GM06990 (cell line): Measurements from ENCODE around the gene KCNQ1OT1.

Experiments used
- DNase-seq: peaks from one replicate; pipeline ENCODE4 v3.0.0-alpha.2; 2011; ENCODE audit not compliant: insufficient read length; ENCODE audit errors: extremely low read depth
- H3K27me3 ChIP-seq: replicated peaks from 2 replicates; pipeline ENCODE4 v1.6.0; 2011; ENCODE audit warnings: low read length; ENCODE audit not compliant: control insufficient read depth, insufficient read depth
- H3K36me3 ChIP-seq: 2 replicates; pipeline ENCODE4 v1.5.1; 2011; ENCODE audit warnings: low read length; ENCODE audit not compliant: control insufficient read depth, insufficient read depth
- H3K4me3 ChIP-seq: replicated peaks from 2 replicates; pipeline ENCODE4 v1.5.1; 2011; ENCODE audit warnings: low read depth, mild to moderate bottlenecking, control low read depth, low read length
- CTCF ChIP-seq: IDR thresholded peaks from 2 replicates; pipeline ENCODE4 v1.5.1; 2011; ENCODE audit warnings: low read length, control low read depth, mild to moderate bottlenecking, inconsistent platforms; ENCODE audit not compliant: insufficient read depth, poor library complexity, severe bottlenecking

KCNQ1OT1 gene

DNA sequence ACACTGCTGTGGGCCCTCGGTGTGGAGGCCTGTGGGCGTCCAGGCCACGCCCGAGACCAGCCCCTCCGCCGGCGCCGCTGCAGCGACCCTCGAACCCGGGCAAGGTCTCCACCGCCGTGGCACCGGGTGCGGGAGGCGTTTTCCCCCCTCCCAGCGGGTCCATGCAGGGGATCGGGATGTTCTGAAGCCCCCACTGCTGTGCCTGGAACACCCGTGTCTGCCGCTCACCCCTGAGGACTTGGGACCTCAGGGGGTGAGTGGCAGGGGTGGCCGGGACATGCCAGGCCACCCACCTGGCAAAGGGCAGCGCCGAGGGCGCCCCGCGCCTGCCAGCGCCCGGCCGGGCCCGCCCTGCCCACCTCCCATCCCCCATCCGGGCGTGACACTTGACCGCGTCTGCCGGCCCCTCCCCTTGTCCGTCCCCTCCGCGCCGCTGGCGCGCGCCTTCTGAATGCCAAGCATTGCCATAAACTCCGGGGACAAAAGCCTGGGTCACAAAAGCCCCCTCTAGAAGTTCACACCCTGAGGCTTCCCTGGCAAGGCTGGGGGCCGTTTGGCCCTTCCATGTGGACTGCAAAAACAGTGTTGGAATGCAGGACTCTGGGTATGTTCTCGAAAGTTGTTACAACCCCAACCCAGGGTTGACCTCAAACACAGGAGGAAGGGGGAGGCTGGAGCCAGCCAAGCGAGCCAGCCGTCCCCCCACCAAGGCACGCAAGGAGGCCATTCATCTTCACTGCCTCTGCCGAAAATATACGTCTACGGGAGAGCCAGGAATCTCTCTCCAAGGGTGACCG is 819 bp upstream of the KCNQ1OT1 start:
- Histone ChIP-seq H3K36me3 (no peaks in the 10 kb centered on the region; the same call in 1 of the 2 replicates), H3K4me3 (peak overlapping the region; percentile 80), H3K27me3 (no peaks in the 10 kb centered on the region)
- no peak for TF ChIP-seq CTCF
- DNase-seq, result peak; percentile 74

DNA sequence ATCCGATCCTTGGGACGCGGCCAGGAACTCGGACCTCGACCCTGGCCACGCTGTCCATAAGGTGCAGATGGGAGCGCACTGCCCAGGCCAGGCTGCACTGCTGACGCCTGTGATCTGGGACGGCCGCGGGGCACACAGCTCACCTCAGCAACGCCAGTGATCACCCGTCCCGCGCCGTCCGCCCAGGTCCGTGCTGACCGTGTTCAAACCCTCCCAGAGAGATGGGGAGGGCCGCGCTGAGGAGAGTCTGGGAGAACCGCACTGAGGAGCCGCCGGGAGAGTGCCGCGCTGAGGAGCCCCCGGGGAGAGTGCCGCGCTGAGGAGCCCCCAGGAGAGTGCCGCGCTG is 636 bp downstream of the KCNQ1OT1 start:
- H3K27me3 ChIP-seq, result no peaks in the 10 kb centered on the region
- DNase-seq, result peak; percentile 24

GRCh38 chr11:2698386-2699184 is 1.2 kb downstream of the KCNQ1OT1 start:
- TF ChIP-seq CTCF, result no peak
- H3K4me3 ChIP-seq, result peak overlapping the region; percentile 80
- no peaks in the 10 kb centered on the region for H3K27me3 ChIP-seq
- no peak for DNase-seq
- H3K36me3 ChIP-seq, result no peaks in the 10 kb centered on the region; the same call in 1 of the 2 replicates

More for the DNA sequence above, 636 bp downstream of the KCNQ1OT1 start:
- H3K4me3 ChIP-seq, result peak overlapping the region; percentile 80
- H3K36me3 ChIP-seq, result no peaks in the 10 kb centered on the region; the same call in 1 of the 2 replicates
- TF ChIP-seq CTCF, result no peak

- no peak for TF ChIP-seq CTCF
- DNase-seq, result no peak
- Histone ChIP-seq H3K36me3 (no peaks in the 10 kb centered on the region; the same call in 1 of the 2 replicates), H3K27me3 (no peaks in the 10 kb centered on the region; the same call in 1 of the 2 replicates), H3K4me3 (peak overlapping the region; percentile 80)
Observed at GRCh38 chr11:2697866-2698265, 1.9 kb downstream of the KCNQ1OT1 start.

DNA sequence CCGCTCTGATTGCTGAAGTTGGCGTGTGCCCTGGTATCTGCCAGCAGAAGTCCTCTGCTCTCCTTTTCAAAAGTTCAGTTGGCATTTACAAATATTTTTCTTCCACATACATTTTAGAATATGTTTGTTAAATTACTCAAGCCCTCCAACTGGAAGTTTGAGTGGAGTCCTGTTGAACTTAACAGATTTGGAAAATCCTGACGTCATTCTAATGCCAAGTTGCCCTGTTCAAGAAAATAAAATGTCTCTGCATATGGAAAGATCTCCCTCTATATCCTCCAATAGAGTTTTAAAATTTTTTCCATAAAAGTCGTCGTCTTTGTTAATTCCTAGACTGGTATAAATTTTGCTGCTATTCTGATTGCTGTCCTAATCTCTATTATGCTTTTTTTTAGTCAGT is 3.3 kb downstream of the KCNQ1OT1 start:
- peaks cover 2% of the 10 kb centered on the region for H3K36me3 ChIP-seq
- no peak overlapping the region for H3K4me3 ChIP-seq
- no peak for TF ChIP-seq CTCF
- no peak for DNase-seq
- H3K27me3 ChIP-seq, result no peaks in the 10 kb centered on the region; the same call in 1 of the 2 replicates
